Measurements from ENCODE around the gene PARVG. TPM values are rescaled to one million over a fixed set of nuclear protein-coding genes. Genes with fewer than 3 reads are reported as not detected.
A peak's percentile ranks its signal among the peaks of the same experiment; 100 is the strongest.

PARVG gene
- total RNA-seq, 4 donors from 2014 or later, result 18.4 to 304 (median 33.8) TPM

GRCh38 chr22:44154436-44154942, 26.2 kb upstream of the PARVG start:
- no peaks in the 10 kb centered on the region for H3K36me3 ChIP-seq
- TF ChIP-seq CTCF (IDR thresholded peaks at IDR 0.05), result no peak
- TF ChIP-seq POLR2A (IDR thresholded peaks at IDR 0.05), result no peak
- no peaks in the 10 kb centered on the region for H3K9me3 ChIP-seq
- no peak overlapping the region for H3K27ac ChIP-seq
- peak in 1 of 3 donors; percentile 6 for DNase-seq
- no peaks in the 10 kb centered on the region for H3K4me1 ChIP-seq
- no peak overlapping the region for H3K4me3 ChIP-seq
- H3K27me3 ChIP-seq, result no peaks in the 10 kb centered on the region

DNA sequence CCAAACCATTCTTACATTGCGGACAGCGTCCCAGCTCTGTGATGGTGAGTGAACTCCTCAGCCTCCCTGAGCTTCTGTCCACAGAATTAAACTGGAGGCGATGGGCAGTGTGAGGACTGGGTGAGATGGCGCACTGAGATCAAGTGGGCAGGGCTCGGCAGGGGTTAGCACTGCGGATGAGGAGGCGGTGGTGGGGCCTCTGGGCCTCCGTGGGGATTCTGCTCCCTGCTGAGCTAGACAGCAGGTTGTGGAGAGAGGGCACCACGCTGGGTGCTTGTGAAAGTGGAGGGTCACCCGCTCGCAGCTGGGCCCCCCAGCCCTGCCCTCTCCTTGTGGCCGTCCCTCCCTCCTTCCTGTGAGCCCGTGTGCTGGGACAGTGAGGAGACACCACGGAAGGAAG, 25.6 kb upstream of the PARVG start:
- Histone ChIP-seq H3K9me3 (no peaks in the 10 kb centered on the region), H3K4me1 (no peaks in the 10 kb centered on the region), H3K36me3 (no peaks in the 10 kb centered on the region), H3K4me3 (no peak overlapping the region), H3K27me3 (no peaks in the 10 kb centered on the region), H3K27ac (no peak overlapping the region)
- TF ChIP-seq POLR2A (IDR thresholded peaks at IDR 0.05) (no peak), CTCF (IDR thresholded peaks at IDR 0.05) (no peak)
- DNase-seq, result peak in 1 of 3 donors; percentile 27

- peak in 1 of 3 donors; percentile 4 for DNase-seq
- TF ChIP-seq POLR2A (IDR thresholded peaks at IDR 0.05) (no peak), CTCF (IDR thresholded peaks at IDR 0.05) (no peak)
- Histone ChIP-seq H3K4me3 (no peak overlapping the region), H3K36me3 (no peaks in the 10 kb centered on the region), H3K27me3 (no peaks in the 10 kb centered on the region), H3K27ac (peak overlapping the region in 1 of 4 donors; percentile 63), H3K9me3 (no peaks in the 10 kb centered on the region), H3K4me1 (no peaks in the 10 kb centered on the region)
These were observed 22.7 kb upstream of the PARVG start for GRCh38 chr22:44157916-44158618.

GRCh38 chr22:44158816-44159215, 21.9 kb upstream of the PARVG start:
- H3K9me3 ChIP-seq, result no peaks in the 10 kb centered on the region
- peak in 1 of 3 donors; percentile 16 for DNase-seq
- H3K4me3 ChIP-seq, result no peak overlapping the region
- H3K4me1 ChIP-seq, result no peaks in the 10 kb centered on the region
- H3K27me3 ChIP-seq, result no peaks in the 10 kb centered on the region
- H3K36me3 ChIP-seq, result no peaks in the 10 kb centered on the region
- TF ChIP-seq POLR2A (IDR thresholded peaks at IDR 0.05) (no peak), CTCF (IDR thresholded peaks at IDR 0.05) (no peak)
- peak overlapping the region in 1 of 4 donors; percentile 63 for H3K27ac ChIP-seq

DNA sequence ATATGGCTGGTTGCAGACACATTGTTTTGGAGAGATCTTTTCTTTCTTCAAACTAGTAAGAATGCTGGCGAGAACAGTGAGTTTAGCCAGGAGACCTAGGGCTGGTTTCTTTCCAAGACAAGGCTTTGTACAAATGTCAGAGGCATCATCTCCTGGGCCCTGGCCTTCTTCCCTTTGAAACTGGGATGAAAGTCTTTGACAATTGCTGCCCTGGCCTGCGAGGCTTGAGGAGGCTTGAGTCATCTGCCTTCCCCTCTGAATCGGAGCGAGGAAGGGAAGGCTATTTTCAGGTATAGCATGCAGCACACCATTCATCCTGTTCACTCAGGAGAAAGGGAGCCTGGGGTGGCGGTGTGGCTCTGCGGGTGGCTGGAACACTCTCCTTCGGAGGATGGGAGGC, 21.5 kb upstream of the PARVG start:
- TF ChIP-seq POLR2A (IDR thresholded peaks at IDR 0.05) (no peak), CTCF (IDR thresholded peaks at IDR 0.05) (no peak)
- Histone ChIP-seq H3K4me3 (no peak overlapping the region), H3K27ac (peak overlapping the region in 1 of 4 donors; percentile 63), H3K27me3 (no peaks in the 10 kb centered on the region), H3K36me3 (no peaks in the 10 kb centered on the region), H3K4me1 (no peaks in the 10 kb centered on the region), H3K9me3 (no peaks in the 10 kb centered on the region)
- DNase-seq, result peak in 1 of 3 donors; percentile 21
